Upper lobe of left lung (tissue), 6 donors: ENCODE results near the gene ATIC. TPM values are rescaled to one million over a fixed set of nuclear protein-coding genes. Genes with fewer than 3 reads are reported as not detected.

Experiments
- ATAC-seq, 2 donors: fragments of 200-7000 bp; cut with Tn5 transposase; one replicate each; pipeline ENCODE4 v1.9.1; 2022; ENCODE audit warnings: mild to moderate bottlenecking in 2 of 2, moderate library complexity in 2 of 2; ENCODE audit not compliant: low FRiP score in 2 of 2
- DNase-seq, 2 donors: peaks; one replicate each; pipeline ENCODE4 v3.0.0-alpha.2; 2019 to 2020
- H3K27ac ChIP-seq, 4 donors: fragments of 200-600 bp; sonication (generic); one replicate each; pipeline ENCODE4 v1.5.1; 2016 to 2019
- H3K27me3 ChIP-seq, 4 donors: fragments of 200-600 bp; sonication (generic); one replicate each; pipeline ENCODE4 v1.5.1; 2017 to 2019
- H3K36me3 ChIP-seq, 4 donors: fragments of 200-600 bp; sonication (generic); one replicate each; pipeline ENCODE4 v1.5.1; 2016 to 2019
- H3K4me1 ChIP-seq, 4 donors: fragments of 200-600 bp; sonication (generic); one replicate each; pipeline ENCODE4 v1.5.1; 2018 to 2019
- H3K4me3 ChIP-seq, 4 donors: fragments of 200-600 bp; sonication (generic); one replicate each; pipeline ENCODE4 v1.5.1; 2017 to 2019; ENCODE audit warnings: mild to moderate bottlenecking in 2 of 4, moderate library complexity in 1 of 4
- H3K9me3 ChIP-seq, 4 donors: fragments of 200-600 bp; sonication (generic); one replicate each; pipeline ENCODE4 v1.5.1; 2018 to 2019
- CTCF ChIP-seq, 6 experiments: fragments of 450-650 bp in 4 of 6; fragments of 200-600 bp in 2 of 6; sonication (generic) in 2 of 6; IDR thresholded peaks; one replicate each; pipeline ENCODE4 v1.5.1; 2016 to 2019; ENCODE audit warnings: antibody characterized with exemption in 6 of 6
- EP300 ChIP-seq, 4 donors: sonication (generic); formaldehyde crosslinking; IDR thresholded peaks; one replicate each; pipeline ENCODE4 v1.5.1; 2017; ENCODE audit warnings: antibody characterized with exemption in 4 of 4, control low read depth in 2 of 4
- POLR2A ChIP-seq, 4 donors: fragments of 450-650 bp; IDR thresholded peaks; one replicate each; pipeline ENCODE4 v1.5.1; 2016 to 2017; ENCODE audit warnings: antibody characterized with exemption in 4 of 4, mild to moderate bottlenecking in 2 of 4
- POLR2AphosphoS5 ChIP-seq, 2 donors: sonication (generic); formaldehyde crosslinking; IDR thresholded peaks; one replicate each; pipeline ENCODE4 v1.5.1; 2017; ENCODE audit warnings: antibody characterized with exemption in 2 of 2
- WGBS, 2 donors: methylation state at CpG; one replicate each; pipeline ENCODE4 v1.1.5; 2017 to 2018; 5-methylcytosine and 5-hydroxymethylcytosine counted together
- total RNA-seq, 6 donors: library from RNA; depleted of rRNA in 4 of 6; stranded (reverse); fragments of >200 nt in 4 of 6; gene quantifications; one replicate each; pipeline versions ENCODE4 v1.1.0 to v1.2.1, GENCODE V29; 2016 to 2021
- donor health status: DM: no; HTN: no; CAD: no; lungs with moderate emphysema.
- donor health status: DM: no; HTN: yes; CAD: no; lungs with severe emphysema.

The ATIC gene
- total RNA-seq, 6 donors from 2014 or later = 25.1 to 69.2 (median 56.6) TPM

GRCh38 chr2:215388002-215388728 is 76.3 kb downstream of the ATIC start:
- Histone ChIP-seq H3K36me3 (peaks cover 0 to 67% (median 13%) of the 10 kb centered on the region in 4 donors), H3K4me3 (no peak overlapping the region), H3K4me1 (peaks cover 0 to 6% (median 0%) of the 10 kb centered on the region in 4 donors), H3K27me3 (no peaks in the 10 kb centered on the region), H3K27ac (no peak overlapping the region), H3K9me3 (no peaks in the 10 kb centered on the region)
- WGBS, 2 donors = 85 to 90% methylated on average over 7 of the region's 7 CpGs
- TF ChIP-seq POLR2A (IDR thresholded peaks at IDR 0.05) (no peak), EP300 (IDR thresholded peaks at IDR 0.05) (no peak), POLR2AphosphoS5 (IDR thresholded peaks at IDR 0.05) (no peak), CTCF (IDR thresholded peaks at IDR 0.05) (no peak)
- no peak for ATAC-seq
- no peak for DNase-seq

GRCh38 chr2:215390550-215390913 is 78.7 kb downstream of the ATIC start:
- Histone ChIP-seq H3K4me1 (peaks cover 0 to 6% (median 0%) of the 10 kb centered on the region in 4 donors), H3K27ac (no peak overlapping the region), H3K27me3 (no peaks in the 10 kb centered on the region), H3K36me3 (peaks cover 5 to 63% (median 10%) of the 10 kb centered on the region in 4 donors), H3K9me3 (no peaks in the 10 kb centered on the region), H3K4me3 (no peak overlapping the region)
- ATAC-seq (no peak), DNase-seq (no peak)
- no peak for TF ChIP-seq POLR2AphosphoS5 (IDR thresholded peaks at IDR 0.05)
- no peak for TF ChIP-seq POLR2A (IDR thresholded peaks at IDR 0.05)
- no peak for TF ChIP-seq EP300 (IDR thresholded peaks at IDR 0.05)
- TF ChIP-seq CTCF (IDR thresholded peaks at IDR 0.05) = no peak
- WGBS, 2 donors = 91 to 100% methylated on average over 2 of the region's 2 CpGs

- no peak for TF ChIP-seq POLR2AphosphoS5 (IDR thresholded peaks at IDR 0.05)
- no peak for TF ChIP-seq POLR2A (IDR thresholded peaks at IDR 0.05)
- no peak for TF ChIP-seq CTCF (IDR thresholded peaks at IDR 0.05)
- no peak for TF ChIP-seq EP300 (IDR thresholded peaks at IDR 0.05)
- peaks cover 5 to 62% (median 9%) of the 10 kb centered on the region in 4 donors for H3K36me3 ChIP-seq
- H3K27ac ChIP-seq = no peak overlapping the region
- ATAC-seq (no peak), DNase-seq (no peak)
- peaks cover 0 to 6% (median 0%) of the 10 kb centered on the region in 4 donors for H3K4me1 ChIP-seq
- H3K9me3 ChIP-seq = no peaks in the 10 kb centered on the region
- WGBS, 2 donors = 89 to 95% methylated on average over 5 of the region's 5 CpGs
- no peaks in the 10 kb centered on the region for H3K27me3 ChIP-seq
- no peak overlapping the region for H3K4me3 ChIP-seq
Observed at GRCh38 chr2:215391531-215391930, 79.7 kb downstream of the ATIC start.

- ATAC-seq = no peak
- Histone ChIP-seq H3K27ac (no peak overlapping the region), H3K36me3 (peaks cover 5 to 63% (median 9%) of the 10 kb centered on the region in 4 donors), H3K9me3 (no peaks in the 10 kb centered on the region), H3K4me1 (peaks cover 0 to 6% (median 4%) of the 10 kb centered on the region in 4 donors), H3K4me3 (no peak overlapping the region), H3K27me3 (no peaks in the 10 kb centered on the region)
- no peak for TF ChIP-seq EP300 (IDR thresholded peaks at IDR 0.05)
- TF ChIP-seq POLR2AphosphoS5 (IDR thresholded peaks at IDR 0.05) = no peak
- TF ChIP-seq CTCF (IDR thresholded peaks at IDR 0.05) = no peak
- no peak for TF ChIP-seq POLR2A (IDR thresholded peaks at IDR 0.05)
- no peak for DNase-seq
Observed at GRCh38 chr2:215392164-215392563, 80.3 kb downstream of the ATIC start.
